HG03521 (cell line): ENCODE data around the gene FLVCR2.

Experiments used
- ATAC-seq: cut with Tn5 transposase; IDR thresholded peaks from one replicate; pipeline ENCODE4 v1.9.1; 2021; ENCODE audit warnings: mild to moderate bottlenecking, moderate library complexity; ENCODE audit not compliant: unreplicated experiment

The FLVCR2 gene

GRCh38 chr14:75578102-75578785 lies at the start of gene FLVCR2:
FLVCR2 (plus strand) TSS chr14:75578620; CDS start chr14:75578973, 353 bp downstream.
- ATAC-seq, result peak; percentile 35

DNA sequence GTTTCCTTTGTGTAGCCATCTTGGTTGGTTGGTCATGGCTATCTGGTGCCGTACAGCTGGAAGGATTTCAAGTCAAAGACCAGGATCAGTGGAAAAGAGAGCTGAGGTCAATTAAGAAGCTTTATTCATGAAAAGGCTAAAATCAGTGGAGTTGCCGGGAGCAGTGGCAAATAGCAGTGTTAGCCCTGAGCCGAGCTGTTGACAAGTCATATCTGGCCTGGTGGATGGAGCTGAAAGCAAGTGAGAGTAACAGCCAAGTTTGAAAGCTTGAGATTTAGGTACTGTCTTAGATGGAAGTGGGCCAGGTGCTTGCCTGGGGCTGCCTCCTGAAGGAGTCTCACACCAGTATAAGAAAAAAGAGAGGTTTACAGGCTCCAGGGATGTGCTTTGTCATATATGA lies 47.2 kb upstream of the FLVCR2 start:
- no peak for ATAC-seq

- ATAC-seq, result no peak
These were observed 46.6 kb upstream of the FLVCR2 start for GRCh38 chr14:75531660-75532317.

DNA sequence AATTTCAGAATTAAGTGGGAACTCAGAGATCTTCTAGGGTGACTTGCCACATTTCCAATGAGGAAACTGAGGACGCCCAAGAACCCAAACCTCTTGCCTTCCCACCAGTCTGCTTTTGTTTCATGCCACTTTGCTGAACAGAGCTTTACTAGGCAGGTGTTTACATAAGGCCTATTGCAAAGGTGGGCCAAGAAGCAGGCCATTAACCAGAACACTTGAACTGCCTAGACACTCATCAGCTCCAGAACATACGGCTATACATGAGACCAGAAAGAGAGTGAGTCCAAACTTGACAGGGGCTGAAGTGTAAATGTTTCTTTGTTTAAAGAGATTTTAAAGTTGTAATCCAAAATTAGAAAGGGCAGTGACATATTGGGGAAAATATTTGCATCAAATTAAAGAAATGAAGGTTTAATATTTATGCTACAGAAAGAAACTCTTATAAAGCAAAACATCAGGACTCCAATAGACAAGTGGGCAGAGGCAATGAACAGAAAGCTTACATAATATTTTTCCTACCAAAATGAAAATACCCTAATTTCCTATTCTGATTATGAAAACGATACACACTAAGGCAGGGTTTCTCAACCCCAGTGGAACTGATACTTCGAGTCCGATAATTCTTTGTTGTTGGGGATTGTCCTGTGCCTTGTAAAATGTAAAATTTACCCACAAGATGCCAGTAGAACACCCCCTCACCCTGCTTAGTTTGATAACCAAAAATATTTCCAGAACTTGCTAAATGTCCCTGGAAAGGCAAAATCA lies 44.4 kb upstream of the FLVCR2 start:
- no peak for ATAC-seq

DNA sequence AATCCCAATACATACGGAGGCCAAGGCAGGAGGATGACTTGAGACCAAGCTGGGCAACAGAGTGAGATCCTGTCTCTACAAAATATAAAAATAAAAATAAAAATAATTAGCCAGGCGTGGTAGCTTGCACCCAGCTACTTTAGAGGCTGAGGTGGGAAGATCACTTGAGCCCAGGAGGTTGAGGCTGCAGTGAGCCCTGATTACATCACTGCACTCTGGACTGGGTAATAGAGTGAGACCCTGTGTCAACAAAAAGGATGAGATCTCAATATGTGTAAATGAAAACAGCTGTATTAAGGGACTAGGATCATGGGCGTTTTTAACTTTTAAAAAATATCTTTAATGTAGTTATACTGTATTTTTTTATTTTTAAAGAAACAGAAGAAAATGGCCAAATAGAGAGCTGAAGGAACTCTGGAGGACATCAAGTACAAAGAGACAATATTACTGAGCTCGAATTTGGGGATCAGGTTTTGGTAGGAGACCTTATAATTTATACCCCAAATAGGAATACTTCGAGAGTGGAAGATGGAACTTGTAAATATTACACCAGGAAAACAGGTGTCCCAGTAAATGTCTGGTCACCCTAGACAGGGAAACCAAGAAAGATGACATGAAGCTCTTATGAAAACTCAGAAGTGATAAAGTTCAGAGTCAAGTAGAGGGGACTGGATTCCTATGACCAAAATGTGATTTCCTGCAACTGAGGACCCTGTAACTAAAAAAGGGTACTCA lies 43.1 kb upstream of the FLVCR2 start:
- no peak for ATAC-seq

DNA sequence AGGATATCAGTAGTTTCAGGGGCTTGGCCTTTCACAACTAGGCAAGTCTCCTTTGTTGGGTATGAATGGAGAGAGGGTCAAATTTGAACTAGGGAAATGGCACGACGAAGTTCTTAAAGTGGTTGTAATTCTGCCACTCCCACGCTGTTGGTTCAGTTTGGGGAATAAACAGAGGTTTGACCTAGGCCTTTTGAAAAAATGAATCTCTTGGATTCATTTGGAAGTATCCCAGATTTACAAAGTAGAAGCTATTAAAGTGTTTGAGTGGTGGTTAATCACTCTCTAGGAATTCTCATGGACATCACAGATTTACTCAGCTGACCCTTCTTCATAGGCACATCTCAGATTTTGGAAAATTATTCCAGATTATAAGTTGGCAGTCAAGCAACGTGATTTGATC lies 41.3 kb upstream of the FLVCR2 start:
- no peak for ATAC-seq

GRCh38 chr14:75539162-75539560 lies 39.3 kb upstream of the FLVCR2 start:
- ATAC-seq, result no peak

- peak; percentile 50 for ATAC-seq
These were observed 38.6 kb upstream of the FLVCR2 start for GRCh38 chr14:75539561-75540478.

- ATAC-seq, result no peak
These were observed 38.0 kb upstream of the FLVCR2 start for GRCh38 chr14:75540479-75540851.

DNA sequence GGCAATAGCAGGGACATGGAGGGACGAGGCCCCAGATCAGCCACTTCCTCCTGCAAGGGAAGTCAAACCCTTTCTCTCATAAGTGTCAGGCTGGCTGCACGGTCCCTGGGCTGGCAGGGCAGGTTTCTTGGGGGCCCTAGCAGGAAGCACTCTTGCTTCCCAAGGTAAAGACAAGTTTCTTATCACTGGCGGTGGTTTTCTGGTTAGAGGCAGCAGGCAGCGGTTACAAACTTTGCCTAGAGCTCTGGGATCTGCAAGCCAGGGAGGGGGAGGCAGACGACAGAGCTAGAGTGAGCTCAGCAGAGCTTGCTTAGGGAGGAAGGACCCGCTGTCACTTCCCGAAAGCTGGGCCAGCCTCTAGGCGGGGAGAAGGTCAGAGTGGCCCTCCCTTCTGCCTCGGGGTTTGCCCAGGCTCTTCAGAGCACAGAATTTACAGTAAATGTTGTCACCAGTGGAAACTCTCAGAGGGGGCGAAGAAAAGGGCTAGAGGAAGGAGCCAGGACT lies 35.8 kb upstream of the FLVCR2 start:
- peak; percentile 37 for ATAC-seq

DNA sequence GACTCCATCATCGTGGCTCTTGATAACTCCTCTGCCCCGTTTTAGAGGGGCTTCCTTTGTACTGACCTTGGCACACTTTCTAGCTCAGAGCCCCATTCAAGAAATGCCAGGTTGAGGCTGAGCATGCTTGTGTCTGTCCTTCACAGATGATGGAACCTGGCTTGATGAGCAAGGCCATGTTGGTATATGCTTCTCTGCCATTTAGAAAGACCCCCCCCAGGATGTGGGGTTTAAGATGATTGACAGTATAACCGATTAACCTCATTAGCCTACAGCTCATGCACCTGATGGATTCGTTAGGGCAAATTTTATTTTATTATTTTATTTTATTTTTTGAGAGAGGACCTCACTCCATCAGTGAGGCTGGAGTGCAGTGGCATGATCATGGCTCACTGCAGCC lies 35.2 kb upstream of the FLVCR2 start:
- ATAC-seq, result no peak

- ATAC-seq, result no peak
These were observed 34.6 kb upstream of the FLVCR2 start for GRCh38 chr14:75543786-75544185.

DNA sequence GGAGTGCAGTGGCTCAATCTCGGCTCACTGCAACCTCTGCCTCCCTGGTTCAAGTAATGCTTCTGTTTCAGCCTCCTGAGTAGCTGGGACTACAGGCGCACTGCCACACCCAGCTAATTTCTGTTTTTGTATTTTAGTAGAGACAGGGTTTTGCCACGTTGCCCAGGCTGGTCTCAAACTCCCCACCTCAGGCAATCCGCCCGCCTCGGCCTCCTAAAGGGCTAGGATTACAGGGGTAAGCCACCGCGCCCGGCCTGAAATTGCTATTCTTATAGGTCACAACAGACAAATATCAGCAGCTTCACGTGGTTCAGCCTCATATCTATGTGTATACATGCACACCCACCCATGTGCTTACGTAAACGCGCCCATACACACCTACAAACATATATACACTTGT lies 32.5 kb upstream of the FLVCR2 start:
- no peak for ATAC-seq

DNA sequence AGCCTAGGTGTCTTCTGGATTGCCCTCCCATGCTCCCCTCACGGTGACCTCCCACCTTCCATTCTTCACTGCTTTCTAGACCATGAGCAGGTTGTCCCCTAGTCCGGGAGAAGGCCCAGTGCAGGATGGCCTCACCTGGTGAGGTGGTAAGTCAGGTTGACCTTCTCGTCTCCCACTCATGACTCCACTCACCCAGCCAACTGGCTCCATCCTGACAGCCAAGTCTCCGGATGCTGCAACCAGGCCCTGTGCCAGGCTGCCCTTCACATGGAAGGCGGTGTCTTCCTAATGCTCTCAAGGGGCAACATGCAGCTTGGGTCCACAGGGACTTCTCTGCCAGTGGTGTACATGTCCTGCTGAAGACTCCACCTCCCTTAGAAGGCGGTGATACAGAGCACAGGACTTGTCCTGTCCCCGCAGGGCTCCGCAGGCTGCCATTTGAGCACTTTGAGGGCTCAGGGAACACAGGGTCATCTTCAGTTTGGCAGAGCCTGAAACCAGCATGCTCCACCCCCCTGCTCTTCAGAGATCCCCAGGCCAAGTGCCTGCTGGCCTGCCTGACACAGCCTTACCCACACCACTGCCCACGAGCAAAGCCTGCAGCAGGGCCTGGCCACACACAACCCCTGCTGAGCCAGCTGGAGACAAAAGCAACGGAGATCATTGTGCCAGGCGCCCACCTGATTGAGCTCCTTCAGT lies 30.7 kb upstream of the FLVCR2 start:
- no peak for ATAC-seq

- no peak for ATAC-seq
These were observed 29.9 kb upstream of the FLVCR2 start for GRCh38 chr14:75548544-75548943.

DNA sequence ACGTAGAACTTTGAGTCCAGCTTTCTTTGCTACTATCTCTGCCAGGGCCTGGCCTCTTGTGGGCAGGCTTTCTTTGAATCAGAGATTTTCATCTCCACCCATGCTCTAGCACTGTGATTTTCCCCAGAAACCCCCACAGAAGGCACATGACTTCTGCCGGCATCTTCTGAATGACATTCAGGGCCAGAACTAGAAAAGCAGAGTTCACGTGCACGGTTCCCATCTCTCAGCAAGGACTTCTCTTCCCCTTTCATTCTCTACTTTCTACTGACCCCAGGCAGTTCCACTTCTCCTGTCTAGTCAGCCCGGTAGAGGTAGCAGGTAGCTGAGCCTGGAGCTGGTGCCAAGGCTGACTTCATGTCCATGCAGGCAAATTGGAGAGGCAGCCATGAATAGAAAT lies 29.3 kb upstream of the FLVCR2 start:
- ATAC-seq, result no peak

GRCh38 chr14:75551021-75551420 lies 27.4 kb upstream of the FLVCR2 start:
- no peak for ATAC-seq

DNA sequence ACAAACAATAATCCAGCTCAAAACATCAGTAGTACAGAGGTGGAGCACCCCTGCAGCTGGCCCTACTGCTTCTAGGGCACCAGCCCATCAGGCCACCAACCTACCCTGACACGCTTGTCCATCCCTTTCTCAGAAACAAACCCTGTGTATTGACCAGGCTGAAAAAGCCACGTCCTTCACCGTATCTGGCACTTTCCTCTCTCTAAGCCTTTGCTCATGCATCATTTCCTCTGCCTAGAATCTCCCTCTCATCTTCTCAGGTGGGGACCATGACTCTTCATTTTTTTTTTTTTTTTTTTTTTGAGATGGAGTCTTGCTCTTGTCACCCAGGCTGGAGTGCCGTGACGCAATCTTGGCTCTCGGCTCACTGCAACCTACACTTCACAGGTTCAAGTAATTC lies 25.3 kb upstream of the FLVCR2 start:
- no peak for ATAC-seq

DNA sequence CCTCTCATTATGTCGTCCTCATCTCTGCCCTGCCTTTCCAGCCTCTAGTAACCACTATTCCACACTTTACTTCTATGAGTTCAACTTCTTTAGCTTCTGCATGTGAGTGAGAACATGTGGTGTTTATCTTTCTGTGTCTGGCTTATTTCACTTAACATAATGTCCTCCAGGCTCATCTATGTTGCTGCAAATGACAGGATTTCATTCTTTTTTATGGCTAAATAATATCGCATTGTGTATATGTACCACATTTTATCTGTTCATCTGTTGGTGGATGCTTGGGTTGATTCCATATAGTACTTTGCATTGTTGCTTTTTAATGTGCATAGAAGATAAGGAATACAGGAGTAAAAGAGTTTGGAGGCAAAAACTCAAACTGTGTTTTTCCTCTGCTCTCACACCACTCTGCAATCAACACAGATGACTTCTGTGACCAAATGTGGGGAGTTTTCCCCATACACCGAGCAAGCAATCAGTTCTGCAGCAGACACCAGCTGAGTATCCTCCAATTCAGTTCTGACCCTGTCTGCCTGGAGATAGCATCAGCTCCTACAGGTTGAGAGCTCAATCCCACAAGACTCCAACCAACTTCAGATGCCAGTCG lies 24.6 kb upstream of the FLVCR2 start:
- no peak for ATAC-seq
